ENCODE measurements around the gene MPP7. TPM values are rescaled to one million over a fixed set of nuclear protein-coding genes. Genes with fewer than 3 reads are reported as not detected.

MPP7 gene
- total RNA-seq, 1 experiment from 2014 or later = 79.4 TPM

- H3K9me3 Mint-ChIP-seq (ENCODE audit: unreplicated experiment) = no peaks in the 10 kb centered on the region
- Histone ChIP-seq H3K9me3 (no peaks in the 10 kb centered on the region), H3K36me3 (ENCODE audit: control insufficient read depth, insufficient read depth, low read length) (no peaks in the 10 kb centered on the region; the same call in 1 of the 2 replicates), H3K4me1 (peaks cover 20% of the 10 kb centered on the region), H3K4me3 (ENCODE audit: low read depth, low read length) (no peak overlapping the region), H3K27me3 (replicated peaks; ENCODE audit: control insufficient read depth, insufficient read depth, low read length) (no peaks in the 10 kb centered on the region)
- TF ChIP-seq CTCF (IDR thresholded peaks at IDR 0.05; ENCODE audit: insufficient read depth in 1 of 2, low read depth in 1 of 2, low read length in 1 of 2, severe bottlenecking in 1 of 2, unreplicated experiment in 1 of 2) = no peak
- no peaks in the 10 kb centered on the region for H3K27me3 Mint-ChIP-seq (ENCODE audit: insufficient read depth, unreplicated experiment)
- H3K36me3 Mint-ChIP-seq (ENCODE audit: insufficient read depth, unreplicated experiment) = peaks cover 8% of the 10 kb centered on the region
- no peak overlapping the region for H3K4me3 Mint-ChIP-seq (ENCODE audit: unreplicated experiment)
- no TSS peak for BruUV-seq (replicated peaks)
- H3K27ac Mint-ChIP-seq (ENCODE audit: unreplicated experiment) = no peak overlapping the region
- ChIA-PET POLR2A (no interaction called here), CTCF (no interaction called here)
- DNase-seq = no peak
- intact Hi-C loops (cut with micrococcal nuclease; ENCODE audit: unreplicated experiment) = loop anchor here (10.0 kb wide), 1 partner anchor 225 kb away; no protein-coding TSS in a partner anchor
- no peaks in the 10 kb centered on the region for H3K4me1 Mint-ChIP-seq (ENCODE audit: low read depth, unreplicated experiment)
Observed at GRCh38 chr10:28269842-28270456, 32.9 kb downstream of the MPP7 start.

- Mint-ChIP-seq H3K27me3 (ENCODE audit: insufficient read depth, unreplicated experiment) (no peaks in the 10 kb centered on the region), H3K9me3 (ENCODE audit: unreplicated experiment) (no peaks in the 10 kb centered on the region), H3K27ac (ENCODE audit: unreplicated experiment) (no peak overlapping the region), H3K36me3 (ENCODE audit: insufficient read depth, unreplicated experiment) (peaks cover 16% of the 10 kb centered on the region), H3K4me1 (ENCODE audit: low read depth, unreplicated experiment) (peaks cover 13% of the 10 kb centered on the region), H3K4me3 (ENCODE audit: unreplicated experiment) (no peak overlapping the region)
- Histone ChIP-seq H3K4me3 (ENCODE audit: low read depth, low read length) (no peak overlapping the region), H3K4me1 (peaks cover 31% of the 10 kb centered on the region), H3K27me3 (replicated peaks; ENCODE audit: control insufficient read depth, insufficient read depth, low read length) (no peaks in the 10 kb centered on the region), H3K36me3 (ENCODE audit: control insufficient read depth, insufficient read depth, low read length) (no peaks in the 10 kb centered on the region; the same call in 1 of the 2 replicates), H3K9me3 (no peaks in the 10 kb centered on the region)
- ChIA-PET POLR2A (interaction anchor here (1.3 kb wide), 1 partner anchor 36 kb away, joined by 3 read pairs; the partner anchor contains the start of gene MPP7), CTCF (interaction anchor here (0.6 to 0.9 kb wide), 2 partner anchors 36 to 37 kb away, joined by 3 to 5 read pairs; partner anchors contain the start of gene MPP7)
- DNase-seq = no peak
- no peak for TF ChIP-seq CTCF (IDR thresholded peaks at IDR 0.05; ENCODE audit: insufficient read depth in 1 of 2, low read depth in 1 of 2, low read length in 1 of 2, severe bottlenecking in 1 of 2, unreplicated experiment in 1 of 2)
- intact Hi-C loops (cut with micrococcal nuclease; ENCODE audit: unreplicated experiment) = no loop called here
- BruUV-seq (replicated peaks) = no TSS peak
Observed at GRCh38 chr10:28266449-28267224, 36.2 kb downstream of the MPP7 start.

GRCh38 chr10:28263136-28263857 is 39.6 kb downstream of the MPP7 start:
- Histone ChIP-seq H3K4me1 (peaks cover 27% of the 10 kb centered on the region), H3K4me3 (ENCODE audit: low read depth, low read length) (no peak overlapping the region), H3K9me3 (no peaks in the 10 kb centered on the region), H3K27me3 (replicated peaks; ENCODE audit: control insufficient read depth, insufficient read depth, low read length) (no peaks in the 10 kb centered on the region), H3K36me3 (ENCODE audit: control insufficient read depth, insufficient read depth, low read length) (no peaks in the 10 kb centered on the region)
- intact Hi-C loops (cut with micrococcal nuclease; ENCODE audit: unreplicated experiment) = loop anchor here (2.0 kb wide), 1 partner anchor 40 kb away; the partner anchor contains the start of gene MPP7
- ChIA-PET POLR2A (interaction anchor here (1.2 to 1.8 kb wide), 2 partner anchors 40 to 76 kb away, joined by 4 to 12 read pairs; partner anchors contain the start of gene MPP7), CTCF (interaction anchor here (0.8 to 2.9 kb wide), 6 partner anchors 10 to 131 kb away, joined by 3 to 31 read pairs (median 6); partner anchors contain the start of gene MPP7)
- Mint-ChIP-seq H3K4me1 (ENCODE audit: low read depth, unreplicated experiment) (peaks cover 19% of the 10 kb centered on the region), H3K27me3 (ENCODE audit: insufficient read depth, unreplicated experiment) (no peaks in the 10 kb centered on the region), H3K36me3 (ENCODE audit: insufficient read depth, unreplicated experiment) (peaks cover 16% of the 10 kb centered on the region), H3K27ac (ENCODE audit: unreplicated experiment) (peak overlapping the region; percentile 79), H3K9me3 (ENCODE audit: unreplicated experiment) (no peaks in the 10 kb centered on the region), H3K4me3 (ENCODE audit: unreplicated experiment) (peak overlapping the region; percentile 61)
- TF ChIP-seq CTCF (IDR thresholded peaks at IDR 0.05; ENCODE audit: insufficient read depth in 1 of 2, low read depth in 1 of 2, low read length in 1 of 2, severe bottlenecking in 1 of 2, unreplicated experiment in 1 of 2) = no peak
- no TSS peak for BruUV-seq (replicated peaks)
- peak; percentile 63 for DNase-seq
